ENCODE data around the gene RCVRN. TPM values are rescaled to one million over a fixed set of nuclear protein-coding genes. Genes with fewer than 3 reads are reported as not detected.

The RCVRN gene
- total RNA-seq, 3 donors from 2014 or later, result 0.16 to 0.27 TPM; not detected in 1

- Histone ChIP-seq H3K4me3 (no peak overlapping the region), H3K36me3 (ENCODE audit: low read depth) (no peaks in the 10 kb centered on the region), H3K4me1 (ENCODE audit: low read depth) (no peaks in the 10 kb centered on the region), H3K9me3 (no peaks in the 10 kb centered on the region)
- DNase-seq (no peak), ATAC-seq (no peak)
- no peak for TF ChIP-seq CTCF (IDR thresholded peaks at IDR 0.05)
- intact Hi-C loops (cut with DNase I, micrococcal nuclease), result no loop called here
Measured at GRCh38 chr17:9906616-9907015, 1.5 kb upstream of the RCVRN start.

- ATAC-seq, result peak; percentile 33
- Histone ChIP-seq H3K4me3 (no peak overlapping the region), H3K36me3 (ENCODE audit: low read depth) (no peaks in the 10 kb centered on the region), H3K4me1 (ENCODE audit: low read depth) (no peaks in the 10 kb centered on the region), H3K9me3 (no peaks in the 10 kb centered on the region)
- intact Hi-C loops (cut with DNase I, micrococcal nuclease), result no loop called here
- peak in 1 of 3 donors; percentile 19 for DNase-seq
- TF ChIP-seq CTCF (IDR thresholded peaks at IDR 0.05), result peak; percentile 21
Measured at GRCh38 chr17:9905902-9906301, 831 bp upstream of the RCVRN start.

- ATAC-seq, result no peak
- TF ChIP-seq CTCF (IDR thresholded peaks at IDR 0.05), result no peak
- Histone ChIP-seq H3K4me3 (no peak overlapping the region), H3K4me1 (ENCODE audit: low read depth) (no peaks in the 10 kb centered on the region), H3K9me3 (no peaks in the 10 kb centered on the region), H3K36me3 (ENCODE audit: low read depth) (no peaks in the 10 kb centered on the region)
- intact Hi-C loops (cut with DNase I, micrococcal nuclease), result no loop called here
- no peak for DNase-seq
Measured at GRCh38 chr17:9904277-9905077, 594 bp downstream of the RCVRN start.

- Histone ChIP-seq H3K4me3 (no peak overlapping the region), H3K36me3 (ENCODE audit: low read depth) (no peaks in the 10 kb centered on the region), H3K9me3 (no peaks in the 10 kb centered on the region), H3K4me1 (ENCODE audit: low read depth) (no peaks in the 10 kb centered on the region)
- ATAC-seq (no peak), DNase-seq (no peak)
- TF ChIP-seq CTCF (IDR thresholded peaks at IDR 0.05), result no peak
- intact Hi-C loops (cut with DNase I, micrococcal nuclease), result no loop called here
Measured at GRCh38 chr17:9902120-9902519, 3.0 kb downstream of the RCVRN start.

GRCh38 chr17:9900784-9901183 is 4.3 kb downstream of the RCVRN start:
- Histone ChIP-seq H3K4me3 (no peak overlapping the region), H3K9me3 (no peaks in the 10 kb centered on the region), H3K36me3 (ENCODE audit: low read depth) (no peaks in the 10 kb centered on the region), H3K4me1 (ENCODE audit: low read depth) (no peaks in the 10 kb centered on the region)
- no peak for DNase-seq
- TF ChIP-seq CTCF (IDR thresholded peaks at IDR 0.05), result no peak
- peak; percentile 18 for ATAC-seq
- intact Hi-C loops (cut with DNase I, micrococcal nuclease), result no loop called here
